HG03558 (cell line): ENCODE data around the gene TBC1D17.

Source experiments
- ATAC-seq: cut with Tn5 transposase; IDR thresholded peaks from one replicate; pipeline ENCODE4 v1.9.1; 2021; ENCODE audit warnings: moderate number of reproducible peaks; ENCODE audit not compliant: unreplicated experiment; ENCODE audit errors: extremely low read depth

TBC1D17 gene

DNA sequence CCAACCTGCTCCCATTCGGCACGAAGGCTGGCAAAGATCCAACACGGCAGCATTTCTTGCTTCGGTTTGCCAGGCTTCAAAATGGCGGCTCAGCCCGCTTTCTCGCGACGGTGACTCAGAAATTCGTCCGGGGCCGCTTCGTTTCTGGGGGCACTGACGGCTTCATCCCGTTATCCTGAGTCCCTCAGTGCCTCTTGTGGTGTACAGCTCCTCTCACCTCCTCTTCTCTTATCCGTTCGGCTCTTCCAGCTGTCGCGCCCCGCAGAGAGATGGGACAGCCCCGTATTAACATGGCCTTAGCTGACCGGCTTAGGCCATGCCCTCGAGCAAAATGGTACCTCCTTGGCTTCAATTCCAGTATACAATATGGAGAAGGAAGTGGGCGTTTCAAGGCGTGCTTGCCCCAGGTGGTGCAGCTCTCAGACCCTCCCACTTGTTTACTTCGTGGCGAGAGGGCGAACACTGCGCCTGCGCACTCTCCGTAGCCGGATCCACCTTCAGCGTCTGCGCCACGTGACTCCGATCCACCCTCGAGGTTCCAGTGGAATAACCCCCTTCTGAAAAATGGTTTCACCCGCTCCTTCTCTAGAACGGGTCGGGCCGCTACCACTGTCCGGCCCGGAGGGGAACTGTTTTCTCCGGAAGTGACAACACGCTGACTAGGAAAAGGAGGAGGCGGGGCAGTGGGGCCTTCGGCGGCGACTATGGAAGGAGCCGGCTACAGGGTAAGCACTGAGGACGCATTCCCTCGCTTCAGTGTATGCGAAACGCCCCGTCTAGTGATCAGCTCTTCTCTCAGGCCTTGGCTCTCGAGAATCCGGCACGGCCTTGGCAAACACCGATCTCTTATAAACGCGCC lies at the start of gene TBC1D17, which contains the start of gene AKT1S1:
TBC1D17 (plus strand) TSS at position 683 of the 859 bp plus-strand sequence; CDS start at position 705, 22 bp downstream.
AKT1S1 (minus strand) TSS at position 336 of the 859 bp plus-strand sequence. CDS start 4,060 bp downstream, outside the sequence.
- ATAC-seq, result peak; percentile 42

DNA sequence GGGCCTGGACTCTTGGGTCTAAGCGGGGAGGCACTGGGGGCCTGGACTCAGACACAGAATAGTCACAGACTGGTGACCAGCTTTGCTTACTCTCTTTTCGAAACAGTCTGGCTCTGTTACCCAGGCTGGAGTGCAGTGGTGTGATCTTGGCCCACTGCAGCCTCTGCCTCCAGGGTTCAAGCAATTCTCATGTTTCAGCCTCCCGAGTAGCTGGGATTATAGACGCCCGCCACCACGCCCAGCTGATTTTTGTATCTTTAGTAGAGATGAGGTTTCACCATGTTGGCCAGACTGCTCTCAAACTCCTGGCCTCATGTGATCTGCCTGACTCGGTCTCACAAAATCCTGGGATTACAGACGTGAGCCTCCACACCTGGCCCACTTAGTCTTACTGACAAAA lies 48.3 kb upstream of the TBC1D17 start:
- no peak for ATAC-seq

DNA sequence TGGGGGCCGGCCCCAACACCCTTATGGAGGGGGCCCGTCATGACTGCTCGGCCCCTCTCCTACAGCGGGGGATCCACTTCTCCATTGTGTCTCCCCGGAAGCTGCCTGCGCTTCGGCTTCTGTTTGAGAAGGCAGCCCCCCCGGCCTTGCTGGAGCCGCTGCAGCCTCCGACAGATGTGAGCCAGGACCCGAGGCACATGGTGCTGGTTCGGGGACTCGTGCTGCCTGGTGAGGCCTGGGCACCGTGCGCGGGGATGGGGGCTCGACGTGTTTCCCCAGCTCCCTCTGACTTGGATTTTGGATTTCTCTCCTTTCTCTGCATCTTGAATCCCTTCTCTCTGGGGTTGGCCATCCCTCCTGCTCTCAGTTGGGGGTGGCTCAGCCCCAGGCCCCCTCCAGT lies 47.8 kb upstream of the TBC1D17 start:
- no peak for ATAC-seq

DNA sequence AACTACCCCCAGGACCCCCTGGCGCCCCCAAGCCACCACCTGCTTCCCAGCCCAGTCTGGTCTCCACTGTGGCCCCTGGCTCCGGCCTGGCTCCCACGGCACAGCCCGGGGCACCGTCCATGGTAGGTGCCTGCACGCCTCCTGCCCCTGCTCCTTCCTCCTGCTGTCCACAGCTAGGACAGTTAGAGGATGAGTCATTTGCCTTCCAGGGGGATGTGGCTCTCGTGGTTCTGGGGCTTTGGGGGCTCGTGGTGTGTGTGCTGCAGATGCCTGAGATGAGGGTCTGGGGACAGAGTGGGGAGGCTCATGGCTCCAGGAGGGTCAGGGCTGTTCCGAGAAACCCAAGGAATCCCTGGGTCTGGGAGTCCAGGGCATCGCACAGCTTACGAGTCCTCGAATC lies 46.7 kb upstream of the TBC1D17 start:
- no peak for ATAC-seq

DNA sequence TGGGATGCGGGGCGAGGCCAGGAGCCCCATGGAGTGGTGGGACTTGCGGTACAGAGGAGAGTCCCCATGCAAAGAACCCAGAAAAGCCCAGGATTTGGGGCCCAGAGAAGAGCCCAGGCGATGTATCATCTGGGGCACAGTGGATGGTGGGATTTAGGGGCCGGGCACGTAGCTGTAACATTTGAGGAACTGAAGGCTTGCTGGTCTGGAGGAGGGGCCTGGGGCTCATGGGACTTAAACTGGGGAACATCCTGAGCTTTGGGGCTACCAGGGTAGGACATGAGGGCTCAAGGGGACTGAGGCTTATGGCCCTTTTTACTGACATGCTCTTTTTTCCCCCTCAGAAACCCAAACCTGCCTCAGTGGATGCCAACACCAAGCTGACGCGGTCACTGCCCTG lies 45.9 kb upstream of the TBC1D17 start:
- ATAC-seq, result no peak

DNA sequence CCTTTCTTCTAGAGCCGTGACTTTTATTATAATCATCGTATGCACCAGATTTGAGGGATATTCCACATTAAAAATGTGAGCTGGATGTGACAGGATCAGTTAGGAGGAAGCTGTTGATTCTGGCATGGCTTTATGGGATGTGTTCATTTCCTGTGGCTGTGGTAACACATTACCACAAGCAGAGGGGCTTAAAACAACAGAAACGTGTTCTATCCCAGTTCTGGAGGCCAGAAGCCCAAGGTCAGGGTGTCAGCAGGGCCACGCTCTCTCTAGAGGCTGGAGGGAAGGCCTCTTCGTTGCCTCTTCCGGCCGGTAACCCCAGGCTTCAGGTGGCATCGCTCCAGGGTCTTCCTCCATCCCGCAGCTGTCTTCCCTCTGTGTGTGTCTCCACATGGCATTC lies 44.9 kb upstream of the TBC1D17 start:
- no peak for ATAC-seq

DNA sequence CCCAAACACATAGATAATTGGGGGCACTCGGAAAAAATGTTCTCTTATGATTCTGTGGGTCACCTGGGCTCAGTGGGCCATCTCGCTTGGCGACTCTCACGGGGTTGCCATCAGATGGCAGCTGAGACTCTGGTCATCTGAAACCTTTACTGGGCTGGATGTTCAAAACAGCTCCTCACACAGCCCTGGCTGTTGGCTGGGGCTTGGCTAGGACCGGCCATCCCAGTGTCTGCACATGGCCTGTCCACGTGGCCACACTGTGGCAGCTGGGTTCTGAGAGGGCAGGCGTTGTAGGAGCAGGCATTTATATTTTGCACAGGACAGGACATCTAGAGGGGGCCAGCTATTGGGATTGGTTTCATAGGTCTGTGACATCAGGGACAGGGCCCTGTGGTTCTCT lies 43.9 kb upstream of the TBC1D17 start:
- no peak for ATAC-seq

DNA sequence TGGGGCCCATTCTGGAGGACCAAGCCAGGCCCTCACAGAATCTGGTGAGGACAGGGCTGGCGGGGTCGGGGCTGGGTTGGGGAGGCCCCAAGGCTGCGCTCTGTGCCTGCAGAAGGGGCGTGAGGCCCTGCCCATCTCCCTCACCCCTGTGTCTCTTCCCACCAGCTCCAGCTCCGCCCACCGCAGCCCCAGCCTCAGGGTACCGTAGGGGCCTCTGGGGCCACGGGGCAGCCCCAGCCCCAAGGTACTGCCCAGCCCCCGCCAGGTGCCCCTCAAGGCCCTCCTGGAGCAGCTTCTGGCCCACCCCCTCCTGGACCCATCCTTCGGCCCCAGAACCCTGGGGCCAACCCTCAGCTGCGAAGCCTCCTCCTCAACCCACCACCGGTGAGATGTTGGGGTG lies 41.9 kb upstream of the TBC1D17 start:
- no peak for ATAC-seq

DNA sequence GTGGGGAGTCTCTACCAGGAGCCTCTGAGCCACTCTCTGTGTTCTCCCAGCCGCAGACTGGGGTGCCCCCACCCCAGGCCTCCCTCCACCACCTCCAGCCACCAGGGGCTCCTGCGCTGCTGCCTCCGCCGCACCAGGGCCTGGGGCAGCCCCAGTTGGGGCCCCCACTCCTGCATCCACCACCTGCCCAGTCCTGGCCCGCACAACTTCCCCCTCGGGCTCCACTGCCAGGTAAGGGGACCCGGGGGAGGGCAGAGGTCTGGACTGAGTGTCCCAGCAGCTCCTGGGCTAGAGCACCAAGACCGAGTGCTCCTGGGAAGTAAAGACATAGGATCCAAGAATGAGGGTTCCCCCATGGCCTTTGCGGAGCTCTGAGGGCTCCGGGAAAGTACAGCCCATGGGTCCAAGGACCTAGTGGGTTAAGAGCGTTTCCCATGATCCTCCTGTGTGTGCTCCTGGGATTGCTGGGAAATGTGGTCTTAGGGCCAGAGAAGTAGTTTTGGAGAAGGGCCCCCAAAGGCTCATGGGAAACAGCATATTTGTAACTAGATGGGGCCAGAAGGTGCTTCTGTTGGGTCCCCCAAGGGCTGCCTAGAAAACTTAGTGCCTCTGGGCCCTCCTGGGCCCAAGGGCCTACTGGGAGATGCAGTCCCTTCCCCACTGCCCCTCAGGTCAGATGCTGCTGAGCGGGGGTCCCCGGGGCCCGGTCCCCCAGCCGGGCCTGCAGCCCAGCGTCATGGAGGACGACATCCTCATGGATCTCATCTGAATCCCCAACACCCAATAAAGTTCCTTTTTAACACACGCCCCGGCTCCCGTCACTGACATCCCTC lies 41.1 kb upstream of the TBC1D17 start:
- no peak for ATAC-seq

DNA sequence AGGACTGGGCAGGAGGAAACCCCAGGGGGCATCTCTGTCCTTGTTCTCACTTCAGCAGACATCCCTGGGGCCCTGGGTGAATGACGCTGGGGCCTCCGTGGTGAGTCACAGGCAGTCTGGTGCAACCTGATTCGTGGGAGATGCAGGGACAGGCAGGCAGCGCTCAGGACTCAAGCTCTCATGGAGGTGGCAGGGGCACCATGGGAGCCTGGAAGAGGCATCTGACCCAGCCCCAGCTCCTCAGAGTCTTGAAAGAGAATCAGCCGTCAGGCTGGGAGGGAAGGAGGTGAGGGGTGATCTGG lies 40.5 kb upstream of the TBC1D17 start:
- ATAC-seq, result no peak

DNA sequence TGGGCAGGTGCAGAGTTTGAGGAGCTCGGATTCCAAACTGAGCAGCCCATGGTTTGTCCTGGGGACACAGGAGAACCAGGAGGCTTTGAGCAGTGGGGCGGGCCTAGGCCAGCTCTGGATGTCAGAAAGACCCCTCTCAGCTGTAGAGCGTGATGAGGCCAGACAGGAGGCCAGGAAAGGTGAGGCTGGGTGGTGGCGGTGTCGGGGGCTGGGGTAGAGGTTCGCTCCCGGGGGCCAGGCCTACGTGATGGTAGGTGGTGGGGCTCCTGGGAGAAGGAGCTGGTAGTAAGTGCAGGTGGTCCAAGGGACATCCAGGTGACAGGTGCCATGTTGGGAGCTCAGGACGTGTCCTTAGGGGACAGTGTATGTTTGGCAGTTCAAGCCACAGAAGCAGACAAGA lies 40.1 kb upstream of the TBC1D17 start:
- no peak for ATAC-seq

DNA sequence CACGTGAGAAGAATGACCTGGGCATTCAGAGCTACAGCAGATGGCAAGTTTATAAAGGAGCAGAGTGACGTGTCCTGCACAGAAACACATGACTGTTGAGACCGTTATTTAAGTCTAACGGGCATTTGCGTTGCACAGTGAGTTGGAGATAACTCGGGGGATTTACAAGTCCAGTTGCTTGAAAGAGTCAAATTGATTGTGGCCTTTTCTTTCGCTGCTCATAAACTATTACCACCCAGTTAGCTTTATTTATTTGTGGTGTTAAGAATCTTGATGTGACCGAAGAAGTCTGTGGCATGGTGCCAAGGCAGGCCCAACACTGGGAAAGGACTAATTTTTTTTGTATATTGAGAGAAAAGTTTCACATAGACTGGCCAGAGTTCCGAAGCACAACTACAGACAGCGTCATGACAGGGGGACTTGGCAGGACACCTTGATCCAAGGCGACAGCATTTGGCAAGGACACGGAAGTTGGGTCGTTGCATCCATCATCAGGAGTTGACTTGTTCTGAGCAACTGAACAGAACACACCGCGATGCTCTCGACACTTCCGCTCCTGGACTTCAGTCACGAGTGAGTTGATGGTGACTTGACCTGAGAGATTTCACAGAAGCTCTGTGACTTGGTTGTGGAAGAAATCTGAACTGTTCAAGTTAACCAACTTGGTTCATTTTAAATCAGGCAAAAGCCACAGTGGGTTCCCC lies 38.5 kb upstream of the TBC1D17 start:
- no peak for ATAC-seq

DNA sequence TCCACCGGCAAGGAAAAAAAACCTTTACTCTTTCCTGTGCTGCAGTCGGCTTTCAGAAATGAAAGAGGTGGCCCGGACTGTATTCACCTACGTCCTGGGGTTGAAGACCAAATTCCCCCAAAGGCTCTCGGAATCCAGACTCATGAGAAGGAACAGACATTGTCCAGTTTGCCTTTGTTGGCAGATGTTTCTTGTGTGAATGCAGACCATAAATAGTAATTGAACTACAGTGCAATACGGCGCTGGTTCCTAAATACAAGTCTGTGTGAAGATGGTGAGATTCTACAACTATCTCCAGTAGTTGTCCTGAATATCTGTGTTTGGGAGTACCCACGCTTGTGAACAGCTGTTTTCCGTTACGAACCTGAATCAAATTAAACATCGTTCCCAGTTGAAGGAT lies 37.8 kb upstream of the TBC1D17 start:
- ATAC-seq, result no peak

DNA sequence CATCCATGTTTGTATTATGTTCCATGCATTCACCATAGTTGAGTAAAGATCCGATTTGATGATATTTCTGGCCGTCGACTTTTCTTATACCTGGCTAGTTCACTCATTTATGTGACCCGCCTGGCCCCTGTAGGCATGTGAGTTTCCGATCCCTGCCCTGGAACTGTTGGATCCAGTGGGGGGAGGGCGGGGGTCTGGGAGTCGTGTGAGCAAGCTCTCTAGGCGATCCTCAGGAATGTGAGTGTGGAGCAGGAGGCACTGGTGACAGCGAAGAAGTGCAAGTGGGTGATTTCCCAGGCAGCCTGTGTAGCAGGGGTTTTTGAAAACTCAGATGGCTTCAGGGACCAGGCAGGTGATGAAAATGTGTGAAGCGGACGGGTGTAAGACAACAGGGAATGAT lies 37.2 kb upstream of the TBC1D17 start:
- no peak for ATAC-seq

DNA sequence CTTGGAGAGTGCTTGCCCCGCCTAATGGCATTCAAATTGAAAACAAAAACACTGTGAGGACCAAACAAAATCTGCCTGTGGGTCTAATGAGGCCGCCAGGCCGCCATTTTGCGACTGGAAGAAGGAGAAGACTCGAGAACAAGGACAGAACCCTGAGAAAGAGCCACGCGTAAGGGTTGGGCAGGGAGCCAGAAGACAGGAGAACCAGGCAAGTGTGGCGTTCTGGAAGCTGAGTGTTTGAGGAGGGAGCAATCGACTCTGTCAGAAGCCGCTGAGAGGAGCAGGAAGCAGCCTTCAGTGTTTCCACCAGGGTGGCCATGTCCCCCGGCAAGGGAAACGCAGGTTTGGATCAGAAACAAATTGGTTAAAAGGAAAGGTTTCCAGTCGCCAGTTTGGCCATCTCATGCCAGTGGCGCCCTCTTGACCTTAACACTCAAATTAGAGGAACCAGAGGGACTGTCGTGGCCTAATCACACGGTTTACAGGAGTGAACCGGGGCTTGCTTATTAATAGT lies 36.7 kb upstream of the TBC1D17 start:
- no peak for ATAC-seq

DNA sequence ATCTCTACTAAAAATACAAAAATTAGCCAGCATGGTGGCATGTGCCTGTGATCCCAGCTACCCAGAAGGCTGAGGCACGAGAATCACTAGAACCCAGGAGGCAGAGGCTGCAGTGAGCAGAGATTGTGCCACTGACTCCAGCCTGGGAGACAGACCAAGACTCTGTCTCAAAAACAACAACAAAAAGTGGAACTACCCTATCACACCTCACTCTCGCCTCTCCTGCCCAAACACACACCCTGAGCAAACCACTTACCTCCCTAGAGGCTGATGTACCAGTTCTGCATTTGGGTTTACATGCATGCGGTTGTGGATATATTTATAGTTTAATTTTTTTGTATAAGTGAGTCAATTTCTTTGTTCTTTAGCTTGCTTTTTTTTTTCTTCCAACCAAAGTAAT lies 34.2 kb upstream of the TBC1D17 start:
- no peak for ATAC-seq

DNA sequence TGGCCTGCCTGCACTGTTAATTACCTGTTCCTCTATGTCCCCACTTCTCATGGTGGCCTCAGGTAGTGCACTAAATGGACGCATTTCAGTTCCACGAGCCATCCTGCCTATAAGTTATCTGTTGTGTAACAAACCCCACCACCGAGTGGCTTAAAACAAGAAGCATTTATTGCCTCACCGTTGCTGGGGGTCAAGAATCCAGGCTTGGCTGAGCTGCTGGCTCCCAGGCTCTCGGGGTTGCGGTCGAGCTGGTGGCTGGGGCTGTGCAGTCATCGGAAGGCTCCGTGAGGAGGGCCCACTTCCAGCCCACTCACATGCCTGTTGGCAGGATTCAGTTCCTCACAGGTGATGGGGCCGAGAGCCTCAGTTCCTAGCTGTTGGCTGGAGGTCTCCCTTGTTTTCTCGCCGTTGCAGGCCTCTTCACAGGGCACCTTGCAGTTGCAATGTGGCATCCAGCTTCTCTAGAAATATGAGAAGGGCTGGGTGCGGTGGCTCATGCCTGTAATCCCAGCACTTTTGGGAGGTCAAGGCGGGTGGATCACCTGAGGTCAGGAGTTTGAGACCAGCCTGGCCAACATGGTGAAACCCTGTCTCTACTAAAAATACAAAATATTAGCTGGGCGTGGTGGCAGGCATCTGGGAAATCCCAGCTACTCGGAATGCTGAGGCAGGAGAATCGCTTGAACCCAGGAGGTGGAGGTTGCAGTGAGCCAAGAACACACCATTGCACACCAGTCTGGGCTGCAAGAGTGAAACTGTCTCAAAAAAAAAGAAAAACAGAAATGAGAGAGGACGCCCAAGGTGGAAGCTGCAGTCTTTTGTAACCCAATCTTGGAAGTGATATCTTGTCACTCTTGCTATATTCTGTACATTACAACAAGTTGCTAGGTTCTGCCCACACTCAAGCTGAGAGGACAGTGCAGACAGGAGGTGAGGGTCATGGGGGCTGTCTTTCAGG lies 33.1 kb upstream of the TBC1D17 start:
- ATAC-seq, result no peak

DNA sequence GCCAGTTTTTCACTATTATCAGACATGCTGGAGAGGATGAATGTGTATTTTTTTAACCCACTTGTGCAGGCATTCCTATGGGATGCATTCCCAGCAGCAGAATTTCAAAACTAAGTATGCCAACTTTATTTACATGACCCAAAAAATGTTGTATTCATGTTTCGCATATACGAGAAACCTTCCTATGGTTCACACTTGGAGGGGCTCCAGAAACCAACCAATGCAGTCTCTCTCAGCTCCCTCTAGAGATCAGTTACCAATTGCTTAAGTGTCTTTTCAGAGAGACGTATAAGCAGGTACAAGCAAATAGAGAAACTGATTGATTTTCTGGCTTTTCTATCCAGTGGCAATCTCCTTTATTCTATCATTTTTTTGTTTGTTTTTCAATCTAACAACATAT lies 32.1 kb upstream of the TBC1D17 start:
- ATAC-seq, result no peak

DNA sequence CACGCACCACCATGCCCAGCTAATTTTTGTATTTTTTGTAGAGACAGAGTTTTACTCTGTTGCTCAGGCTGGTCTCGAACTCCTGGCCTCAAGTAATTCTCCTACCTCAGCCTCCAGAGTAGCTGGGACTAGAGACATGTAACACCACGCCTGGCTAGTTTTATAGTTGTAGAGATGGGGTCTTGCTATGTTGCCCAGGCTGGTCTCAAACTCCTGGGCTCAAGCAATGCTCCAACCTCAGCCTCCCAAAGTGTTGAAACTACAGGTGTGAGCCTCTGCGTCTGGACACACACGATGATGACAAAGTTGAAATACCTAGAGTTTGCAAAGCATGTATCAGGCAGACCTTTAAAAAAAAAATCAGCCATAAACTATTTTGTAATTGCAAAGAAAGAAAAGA lies 31.1 kb upstream of the TBC1D17 start:
- no peak for ATAC-seq
